HG02763 (cell line): ENCODE results near the gene TOX3.

Source experiments
- ATAC-seq: cut with Tn5 transposase; IDR thresholded peaks from one replicate; pipeline ENCODE4 v1.9.1; 2021; ENCODE audit warnings: mild to moderate bottlenecking, moderate library complexity; ENCODE audit not compliant: unreplicated experiment

TOX3 gene

GRCh38 chr16:52567193-52567592, 20.2 kb upstream of the TOX3 start:
- ATAC-seq = no peak

DNA sequence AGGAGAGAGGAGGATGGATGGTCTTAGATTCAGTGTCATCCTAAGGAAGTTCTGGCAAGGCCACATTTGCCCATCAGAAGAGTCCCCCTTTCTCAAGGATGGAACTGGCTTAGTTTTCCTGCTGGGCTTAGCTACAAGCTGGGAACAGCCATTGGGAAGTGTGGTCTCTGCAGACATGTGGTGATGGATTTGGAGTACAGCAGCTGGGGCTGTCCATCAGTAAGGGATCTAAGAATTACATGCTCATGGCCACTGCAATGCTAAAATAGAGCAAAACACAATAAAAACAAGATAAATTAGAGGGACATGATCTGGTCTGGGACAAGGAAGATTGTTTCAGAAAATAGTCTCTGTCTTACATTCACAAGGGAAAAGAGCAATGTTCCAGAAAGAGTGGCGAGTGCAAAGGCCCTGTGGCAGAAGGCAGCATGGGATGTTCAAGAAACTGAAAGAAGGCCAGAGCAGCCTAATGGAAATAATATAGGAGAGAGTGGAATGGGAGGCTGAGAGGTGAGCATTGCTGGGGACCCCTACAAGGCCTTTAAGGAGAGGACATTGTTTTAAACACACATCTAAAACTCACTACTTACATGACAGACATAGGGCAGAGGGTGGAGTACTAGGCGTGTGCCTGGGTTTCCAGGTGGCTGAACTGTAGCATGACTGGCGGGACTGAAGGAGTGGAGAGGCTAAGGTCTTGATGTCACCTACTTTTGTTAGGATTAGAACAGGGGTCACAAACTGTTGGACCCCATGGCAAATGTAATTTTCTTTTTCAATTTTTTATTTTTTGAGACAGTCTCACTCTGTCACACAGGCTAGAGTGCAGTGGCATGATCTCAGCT, 17.0 kb upstream of the TOX3 start:
- no peak for ATAC-seq

- ATAC-seq = no peak
Measured at GRCh38 chr16:52562770-52563169, 15.8 kb upstream of the TOX3 start.

GRCh38 chr16:52561910-52562741, 15.2 kb upstream of the TOX3 start:
- no peak for ATAC-seq

GRCh38 chr16:52558448-52558847, 11.5 kb upstream of the TOX3 start:
- no peak for ATAC-seq

DNA sequence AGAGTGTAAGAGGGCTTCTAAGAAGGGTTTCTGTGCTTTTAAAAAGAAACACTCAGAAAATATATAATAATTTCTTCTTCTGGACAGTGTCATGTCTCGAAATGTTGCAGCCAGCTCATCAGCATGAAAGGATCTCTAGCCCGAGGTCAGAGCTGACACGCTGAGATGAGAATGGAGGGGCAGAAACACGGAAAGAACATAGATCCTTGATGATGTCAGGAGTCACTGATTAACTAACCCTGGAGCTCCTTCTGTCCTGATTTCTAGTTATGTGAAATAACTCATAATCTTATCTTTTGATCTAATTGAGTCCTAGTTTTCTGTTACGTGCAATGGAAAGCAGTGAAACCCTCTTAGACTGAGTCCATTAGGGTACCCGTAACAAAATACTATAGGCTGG, 10.3 kb upstream of the TOX3 start:
- ATAC-seq = no peak

DNA sequence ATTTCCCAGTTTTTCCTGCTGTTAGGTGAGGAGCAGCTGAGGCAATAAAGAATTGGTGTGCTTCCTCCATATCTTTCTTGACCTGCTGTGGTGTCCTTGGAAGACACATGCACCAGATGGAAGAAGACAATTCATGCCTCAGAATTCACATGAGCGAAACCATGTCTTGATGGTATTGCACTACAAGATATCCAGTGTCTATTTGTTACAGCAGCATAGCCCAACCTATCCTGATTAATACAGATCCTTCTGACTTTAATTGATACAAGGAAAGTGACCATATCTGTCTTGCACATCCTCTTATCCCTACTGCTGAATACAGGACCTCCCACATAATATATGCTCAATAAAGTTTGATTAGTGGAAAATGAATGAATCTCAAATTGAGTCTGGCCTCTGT, 9.1 kb upstream of the TOX3 start:
- ATAC-seq = no peak

GRCh38 chr16:52555572-52555971, 8.6 kb upstream of the TOX3 start:
- no peak for ATAC-seq

DNA sequence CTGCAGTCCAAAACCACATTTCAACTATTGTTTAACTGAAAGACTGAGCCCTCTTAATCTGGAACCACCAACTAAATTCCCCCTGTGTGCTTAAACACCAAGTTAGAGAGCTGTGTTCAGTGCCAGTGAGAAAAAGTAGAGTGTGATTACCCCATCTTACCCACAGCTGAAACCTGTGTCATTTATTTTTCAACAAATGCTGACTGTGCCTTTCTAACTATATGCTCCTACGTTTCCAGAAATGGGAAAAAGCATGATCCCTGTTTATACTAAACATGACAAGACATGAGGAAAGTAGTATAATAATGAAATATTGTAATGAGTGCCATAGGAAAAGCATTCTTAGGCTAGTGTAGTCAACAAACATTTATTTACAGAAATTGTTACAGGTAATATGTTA, 7.4 kb upstream of the TOX3 start:
- ATAC-seq = no peak

GRCh38 chr16:52553322-52553721, 6.4 kb upstream of the TOX3 start:
- no peak for ATAC-seq

GRCh38 chr16:52552643-52553042, 5.7 kb upstream of the TOX3 start:
- ATAC-seq = no peak

- no peak for ATAC-seq
Measured at GRCh38 chr16:52549011-52549692, 2.2 kb upstream of the TOX3 start.

DNA sequence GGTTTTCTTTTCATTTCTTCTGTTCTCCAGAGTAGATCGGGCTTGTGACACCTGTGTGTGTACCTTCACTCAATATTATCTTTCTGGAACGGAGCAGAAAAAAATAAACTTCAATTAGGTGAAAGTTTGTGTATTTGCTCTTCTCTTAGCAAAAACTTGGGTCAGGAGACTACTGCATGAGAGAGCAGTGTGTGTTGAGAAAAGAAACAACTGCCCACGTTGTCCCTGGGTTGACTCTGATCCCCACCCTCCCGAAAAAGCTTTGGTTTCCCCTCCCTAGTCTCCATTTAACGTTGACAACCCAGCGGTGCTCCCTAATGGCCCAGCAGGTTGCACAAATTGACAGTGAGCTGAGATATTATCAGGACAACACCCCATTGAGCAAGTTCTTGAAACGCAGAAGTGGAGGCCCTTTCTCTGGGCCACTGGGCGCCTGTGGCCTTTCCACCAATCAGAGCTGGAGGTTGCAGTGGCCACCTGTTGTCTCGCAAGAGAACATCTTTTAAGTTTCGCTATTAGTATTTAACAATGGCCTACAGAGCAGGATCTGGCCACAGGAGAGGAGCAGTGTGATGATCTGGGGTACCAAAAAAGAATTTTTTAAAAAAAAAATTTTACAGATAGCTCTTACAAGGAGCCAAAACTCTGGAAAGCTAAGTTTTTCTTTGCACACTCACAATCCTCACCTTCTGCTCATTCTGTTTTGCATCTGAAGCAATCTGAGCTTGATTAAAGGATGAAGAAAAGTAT, 1.5 kb upstream of the TOX3 start:
- no peak for ATAC-seq

GRCh38 chr16:52547834-52548215, 882 bp upstream of the TOX3 start:
- no peak for ATAC-seq

DNA sequence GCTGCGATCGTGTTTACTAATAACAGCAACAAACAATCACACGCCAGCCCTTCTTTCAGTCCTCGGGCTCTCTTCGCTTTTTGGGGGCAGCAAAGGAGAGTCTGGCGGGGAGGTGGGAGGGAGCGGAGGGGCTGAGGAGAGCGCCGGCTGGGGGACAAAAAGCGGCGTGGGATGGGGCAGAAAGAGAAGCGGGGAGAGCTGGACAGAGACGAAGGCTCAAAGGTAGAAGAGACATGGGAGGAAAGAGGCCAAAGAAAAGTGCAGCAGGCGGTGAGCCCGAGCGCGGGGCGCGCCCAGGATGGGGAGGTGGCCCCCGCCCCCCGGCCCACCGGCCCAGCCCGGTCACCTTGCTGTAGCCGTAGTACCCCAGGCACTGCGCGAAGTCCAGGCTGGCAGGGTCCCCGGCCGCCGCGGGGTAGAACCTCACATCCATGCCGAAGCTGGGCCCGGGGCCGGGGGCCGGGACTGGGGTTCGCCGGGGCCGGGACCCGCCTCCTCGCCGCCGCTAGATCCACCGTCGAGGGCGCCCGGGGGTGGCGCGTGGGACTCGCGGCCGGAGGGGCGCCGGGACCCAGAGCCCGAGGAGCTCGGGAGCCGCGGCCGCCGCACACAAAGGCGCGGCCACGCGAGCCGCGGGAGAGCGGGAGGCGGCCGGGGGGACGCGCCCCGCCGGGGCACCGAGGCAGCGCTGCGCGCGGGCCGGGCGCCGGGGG, 496 bp downstream of the TOX3 start:
- no peak for ATAC-seq

DNA sequence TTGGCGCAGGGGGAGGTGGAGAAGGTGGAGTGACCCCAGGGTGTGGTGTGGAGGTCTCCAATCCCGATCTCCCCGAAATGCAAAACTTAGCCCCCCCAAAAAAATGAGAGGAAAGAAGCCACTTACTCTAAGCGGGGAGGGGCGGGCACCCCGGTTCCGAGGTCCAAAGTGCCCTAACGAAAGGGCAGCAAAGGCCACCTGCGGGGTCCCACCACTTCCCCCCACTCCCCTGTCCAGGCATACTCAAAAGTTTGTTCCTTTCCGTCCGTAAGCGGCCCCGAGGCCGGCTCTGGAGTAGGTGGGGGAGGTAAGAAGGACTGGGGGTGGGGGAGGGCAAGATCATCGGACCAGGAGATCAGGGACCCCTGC, 1.1 kb downstream of the TOX3 start:
- ATAC-seq = no peak

DNA sequence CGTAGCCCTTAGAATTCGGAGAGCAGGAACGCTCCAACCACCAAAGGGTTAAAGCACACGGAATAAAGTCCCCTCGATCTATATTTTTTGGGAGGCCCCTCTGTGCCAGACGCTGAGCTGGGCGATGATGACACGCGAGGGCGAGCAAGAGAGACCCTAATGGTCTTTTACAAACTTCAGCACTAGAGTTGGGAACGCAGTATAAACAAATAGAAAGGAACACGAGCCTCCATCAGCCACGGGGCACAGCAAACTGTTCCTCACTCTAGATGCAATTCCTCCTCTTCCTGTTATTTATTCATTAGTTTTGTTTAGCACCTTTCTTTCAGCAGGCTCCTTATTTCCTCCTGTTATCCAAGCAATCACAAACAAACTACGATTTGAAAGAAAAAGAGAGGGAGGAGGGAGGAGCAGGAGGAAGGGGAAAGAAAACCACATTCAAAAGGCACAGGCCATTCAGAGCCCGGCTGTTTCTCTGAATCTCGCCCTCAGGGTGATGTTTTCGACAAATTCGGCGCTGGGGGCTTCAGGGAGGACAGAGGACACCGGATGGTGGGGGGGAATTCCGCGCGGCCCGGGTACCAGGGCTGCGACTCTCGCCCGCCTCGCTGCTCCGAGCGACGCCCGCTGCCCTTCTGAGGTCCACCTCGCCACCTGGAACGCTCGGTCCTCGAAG, 1.6 kb downstream of the TOX3 start:
- ATAC-seq = no peak

DNA sequence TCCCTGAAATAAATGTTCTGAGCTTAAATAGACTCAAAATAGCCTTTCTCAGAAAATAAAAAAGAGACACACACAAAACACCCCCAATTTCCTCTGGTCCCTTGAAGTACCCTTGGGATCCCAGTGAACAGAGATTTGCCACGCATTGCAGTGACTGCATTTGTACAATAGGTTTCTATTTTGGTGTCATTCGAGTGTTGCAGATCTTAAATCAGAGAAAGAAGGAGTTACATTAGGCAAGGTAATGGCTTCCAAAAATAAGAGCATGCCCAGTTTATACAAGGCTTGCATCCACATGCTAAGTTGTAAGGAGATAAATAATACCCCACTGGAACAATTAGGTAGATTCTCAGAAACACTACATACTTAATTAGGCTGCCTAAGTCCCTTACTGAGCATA, 2.2 kb downstream of the TOX3 start:
- ATAC-seq = no peak

DNA sequence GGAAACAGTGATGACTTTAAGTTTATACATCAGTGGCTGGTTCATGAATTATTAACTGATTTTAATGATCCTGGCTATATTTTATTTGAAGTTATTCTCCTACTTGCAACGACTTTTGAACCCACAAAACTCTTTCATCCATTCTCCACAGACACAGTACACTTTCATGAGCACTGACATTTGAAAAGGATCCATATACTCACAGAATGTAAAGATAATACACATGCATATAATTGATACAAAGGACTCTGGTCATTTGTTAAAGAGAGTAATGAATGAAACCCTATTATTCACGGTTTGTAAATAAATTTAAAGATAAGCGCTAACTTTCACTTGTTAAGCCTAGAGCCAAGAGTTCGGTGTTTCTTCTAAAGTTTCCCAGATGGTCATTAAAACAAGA, 3.3 kb downstream of the TOX3 start:
- no peak for ATAC-seq

DNA sequence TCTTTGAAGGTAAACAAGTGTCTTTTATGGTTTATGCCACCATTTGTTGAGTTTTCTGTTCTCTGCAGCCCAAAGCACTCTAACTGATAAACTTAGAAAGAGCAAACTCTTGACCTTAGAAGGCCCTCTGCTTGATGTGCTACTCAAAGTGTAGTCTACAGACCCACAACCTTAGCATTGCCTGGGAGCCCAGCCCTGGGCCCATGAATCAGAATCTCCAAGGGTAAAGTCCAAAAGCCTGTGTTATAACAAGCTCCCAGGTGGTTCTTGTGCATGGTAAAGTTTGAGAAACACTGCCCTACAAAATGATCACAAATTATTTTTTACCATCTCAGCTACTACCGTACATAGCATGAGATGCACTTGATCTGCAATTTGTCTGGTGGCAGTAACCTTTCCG, 6.0 kb downstream of the TOX3 start:
- ATAC-seq = no peak
